ENCODE data around the gene PTPRN2.

PTPRN2 gene

GRCh38 chr7:157767506-157768197 is 820.0 kb downstream of the PTPRN2 start:
- in situ Hi-C loops (cut with MboI; ENCODE audit: low pct_unique_long_range_greater_than_20kb, low sequenced_read_pairs): no loop called here
- no peak for DNase-seq

- no peak for DNase-seq
- in situ Hi-C loops (cut with MboI; ENCODE audit: low pct_unique_long_range_greater_than_20kb, low sequenced_read_pairs): no loop called here
Measured at GRCh38 chr7:157766098-157766497, 821.5 kb downstream of the PTPRN2 start.

DNA sequence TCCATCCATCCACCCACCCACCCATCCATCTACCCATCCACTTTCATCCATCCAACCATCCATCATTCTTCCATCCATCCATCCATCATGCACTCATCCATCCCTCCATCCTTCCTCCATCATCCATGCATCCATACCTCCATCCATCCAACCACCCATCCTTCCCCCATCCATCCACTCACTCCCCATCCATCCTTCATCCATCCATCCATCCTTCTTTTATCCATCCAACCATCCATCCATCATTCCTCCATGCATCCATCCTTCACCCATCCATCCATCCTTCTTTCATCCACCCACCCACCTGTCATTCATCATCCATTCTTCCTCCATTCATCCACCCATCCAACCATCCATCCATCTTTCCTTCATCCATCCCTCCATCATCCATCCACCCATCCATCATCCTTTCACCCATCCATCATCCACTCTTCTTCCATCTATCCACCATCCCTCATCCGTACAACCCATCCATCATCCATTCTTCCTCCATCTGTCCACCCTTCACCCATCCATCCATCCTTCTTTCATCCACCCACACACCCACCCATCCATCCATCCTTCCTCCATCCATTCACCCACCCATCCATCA is 822.6 kb downstream of the PTPRN2 start:
- no peak for DNase-seq
- in situ Hi-C loops (cut with MboI; ENCODE audit: low pct_unique_long_range_greater_than_20kb, low sequenced_read_pairs): no loop called here

DNA sequence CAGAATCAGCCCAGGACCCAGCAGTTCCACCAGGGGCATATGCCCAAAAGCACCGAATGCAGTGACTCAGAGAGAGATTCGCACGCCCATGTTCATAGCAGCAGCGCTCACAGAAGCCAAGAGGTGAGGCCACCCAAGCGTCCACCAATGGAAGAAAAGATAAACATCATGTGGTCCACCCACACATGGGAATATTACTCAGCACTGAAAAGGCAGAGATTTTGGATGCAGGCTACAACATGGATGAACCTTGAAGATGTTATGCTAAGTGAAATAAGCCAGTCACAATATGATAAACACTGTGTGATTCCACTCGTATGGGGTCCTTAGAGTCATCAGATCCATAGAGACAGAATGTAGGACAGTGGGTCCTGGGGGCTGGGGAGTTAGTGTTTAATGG is 823.4 kb downstream of the PTPRN2 start:
- no peak for DNase-seq
- in situ Hi-C loops (cut with MboI; ENCODE audit: low pct_unique_long_range_greater_than_20kb, low sequenced_read_pairs): no loop called here

DNA sequence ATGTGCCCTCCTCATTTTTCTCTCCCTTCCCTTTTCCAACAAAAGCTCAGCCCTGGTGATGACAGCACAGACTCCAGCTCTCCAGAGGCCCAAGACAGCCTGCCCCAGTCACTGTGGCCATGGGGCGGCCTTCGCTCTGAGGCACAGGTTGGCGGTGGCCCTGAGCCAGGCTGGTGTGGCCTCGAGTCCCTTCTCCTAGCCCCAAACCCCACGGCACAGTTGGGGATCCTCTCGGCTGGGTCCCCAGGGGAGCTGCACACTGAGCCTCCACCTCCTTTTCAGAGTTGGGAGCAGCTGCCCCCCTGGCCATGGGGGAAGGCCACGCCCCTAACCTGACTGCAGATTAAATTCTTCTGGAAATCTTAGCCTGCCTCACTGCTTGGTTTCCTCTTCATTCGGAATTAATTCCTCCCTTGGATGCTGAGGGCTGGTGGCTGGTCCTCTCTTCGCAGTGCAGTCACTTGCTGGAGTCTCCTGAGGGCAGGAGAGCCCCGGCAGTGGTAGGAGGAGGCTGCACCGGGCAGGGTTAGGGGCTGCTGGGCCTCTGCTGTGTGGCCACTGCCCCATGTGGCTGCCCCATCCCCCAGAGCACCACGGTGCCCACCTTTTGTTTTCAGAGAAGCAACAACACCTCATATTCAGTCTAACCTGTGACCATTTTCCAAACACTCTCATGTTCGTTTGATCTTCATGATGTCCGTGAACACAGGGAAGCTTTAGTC is 824.2 kb downstream of the PTPRN2 start:
- no peak for DNase-seq
- in situ Hi-C loops (cut with MboI; ENCODE audit: low pct_unique_long_range_greater_than_20kb, low sequenced_read_pairs): no loop called here

DNA sequence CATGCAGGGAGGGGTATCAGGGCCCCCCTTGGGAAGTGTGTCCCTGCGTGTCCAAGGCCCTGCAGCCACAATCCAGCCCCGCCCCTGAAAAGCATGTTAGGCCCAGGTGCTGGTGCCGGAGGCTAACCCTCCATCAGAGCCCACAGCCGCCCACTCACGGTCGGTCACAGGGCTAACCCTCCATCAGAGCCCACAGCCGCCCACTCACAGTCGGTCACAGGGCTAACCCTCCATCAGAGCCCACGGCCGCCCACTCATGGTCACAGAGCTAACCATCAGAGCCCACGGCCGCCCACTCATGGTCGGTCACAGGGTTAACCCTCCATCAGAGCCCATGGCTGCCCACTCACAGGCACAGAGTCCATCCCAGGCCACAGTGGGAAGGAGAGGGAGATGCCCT is 824.8 kb downstream of the PTPRN2 start:
- no peak for DNase-seq
- in situ Hi-C loops (cut with MboI; ENCODE audit: low pct_unique_long_range_greater_than_20kb, low sequenced_read_pairs): no loop called here

DNA sequence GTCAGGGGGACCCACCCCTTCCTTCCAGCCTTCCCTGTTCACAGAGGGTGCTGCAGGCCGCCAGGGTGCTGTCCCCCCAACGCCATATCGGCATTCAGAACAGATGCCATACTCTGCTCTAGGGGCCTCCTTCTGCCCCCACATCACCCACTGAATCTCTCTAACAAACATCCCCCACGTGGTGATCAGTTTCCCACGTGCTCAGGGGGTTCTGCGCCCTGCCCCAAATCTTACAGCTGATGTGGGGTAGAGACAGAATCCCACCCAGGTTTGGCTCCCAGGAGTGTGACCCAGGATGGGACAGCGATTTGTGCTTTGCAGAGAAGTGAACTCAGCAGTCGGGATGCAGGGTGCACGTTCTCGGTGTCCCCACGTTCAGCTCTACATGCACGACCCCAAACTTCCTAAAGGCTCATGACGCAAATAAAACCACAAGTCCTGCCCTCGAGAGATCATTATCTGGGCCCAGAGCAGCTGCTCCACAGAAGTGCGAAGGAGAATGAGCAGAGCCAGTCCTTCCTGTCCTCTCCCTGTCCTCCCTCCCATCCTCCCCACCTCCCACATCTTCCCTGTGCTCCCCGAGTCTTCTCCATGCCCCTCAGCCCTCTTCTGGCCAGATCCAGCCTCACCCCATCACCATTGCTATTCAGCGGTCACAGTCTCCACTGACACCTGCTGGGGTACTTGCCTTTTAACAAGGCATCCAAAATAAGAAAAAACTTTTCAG is 827.5 kb downstream of the PTPRN2 start:
- in situ Hi-C loops (cut with MboI; ENCODE audit: low pct_unique_long_range_greater_than_20kb, low sequenced_read_pairs): no loop called here
- DNase-seq: peak; percentile 5

DNA sequence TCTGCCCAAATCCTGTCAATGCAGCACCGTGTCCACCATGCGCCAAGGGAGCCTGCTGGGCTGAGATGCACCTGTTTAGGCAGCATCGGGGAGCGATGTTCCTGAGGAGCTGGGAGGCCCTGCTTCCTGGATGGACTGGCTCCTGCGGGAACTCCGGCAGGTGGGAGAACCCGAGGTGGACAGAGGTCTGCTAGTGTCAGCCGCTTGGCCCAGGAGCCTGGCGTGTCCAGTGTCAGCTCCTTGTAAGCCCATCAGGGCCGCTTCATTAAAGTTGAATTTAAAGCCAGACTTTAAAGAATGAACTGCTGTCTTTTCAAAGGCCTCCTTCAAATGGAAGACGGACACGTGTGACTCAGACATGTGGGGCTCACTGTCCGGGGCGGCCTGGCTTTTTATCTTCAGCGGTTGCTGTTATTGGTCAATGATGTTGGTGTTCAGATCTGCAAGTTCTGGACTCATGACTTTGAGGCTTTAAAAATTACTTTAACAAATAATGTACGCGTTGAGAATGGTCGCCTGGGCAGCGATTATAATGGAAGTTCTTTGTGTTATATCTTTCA is 828.3 kb downstream of the PTPRN2 start:
- in situ Hi-C loops (cut with MboI; ENCODE audit: low pct_unique_long_range_greater_than_20kb, low sequenced_read_pairs): no loop called here
- DNase-seq: no peak

GRCh38 chr7:157758468-157759245 is 829.0 kb downstream of the PTPRN2 start:
- in situ Hi-C loops (cut with MboI; ENCODE audit: low pct_unique_long_range_greater_than_20kb, low sequenced_read_pairs): no loop called here

GRCh38 chr7:157757776-157758467 is 829.7 kb downstream of the PTPRN2 start:
- no peak for DNase-seq
- in situ Hi-C loops (cut with MboI; ENCODE audit: low pct_unique_long_range_greater_than_20kb, low sequenced_read_pairs): no loop called here

More at GRCh38 chr7:157758468-157759245, 829.0 kb downstream of the PTPRN2 start:
- DNase-seq: no peak

DNA sequence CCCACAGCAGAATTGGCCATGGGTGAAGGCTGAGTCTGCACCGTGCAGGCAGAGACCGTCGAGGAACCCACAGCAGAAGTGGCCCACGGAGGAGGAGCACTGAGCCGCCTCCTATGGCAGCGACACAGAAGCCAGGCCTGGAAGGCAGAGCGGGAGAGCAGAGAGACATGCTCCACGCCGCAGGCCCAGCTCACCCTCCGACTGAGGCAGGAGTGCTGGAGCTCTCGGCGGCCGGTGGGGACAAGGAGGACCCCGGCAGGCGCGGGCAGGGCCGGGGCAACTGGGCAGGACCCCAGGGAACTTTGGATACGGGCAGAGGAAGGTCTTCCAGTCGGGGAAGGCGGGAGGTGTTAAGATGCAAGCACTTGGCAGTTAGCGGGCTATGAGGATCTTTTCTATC is 830.4 kb downstream of the PTPRN2 start:
- no peak for DNase-seq
- in situ Hi-C loops (cut with MboI; ENCODE audit: low pct_unique_long_range_greater_than_20kb, low sequenced_read_pairs): no loop called here

GRCh38 chr7:157755741-157756140 is 831.9 kb downstream of the PTPRN2 start:
- in situ Hi-C loops (cut with MboI; ENCODE audit: low pct_unique_long_range_greater_than_20kb, low sequenced_read_pairs): no loop called here
- no peak for DNase-seq

DNA sequence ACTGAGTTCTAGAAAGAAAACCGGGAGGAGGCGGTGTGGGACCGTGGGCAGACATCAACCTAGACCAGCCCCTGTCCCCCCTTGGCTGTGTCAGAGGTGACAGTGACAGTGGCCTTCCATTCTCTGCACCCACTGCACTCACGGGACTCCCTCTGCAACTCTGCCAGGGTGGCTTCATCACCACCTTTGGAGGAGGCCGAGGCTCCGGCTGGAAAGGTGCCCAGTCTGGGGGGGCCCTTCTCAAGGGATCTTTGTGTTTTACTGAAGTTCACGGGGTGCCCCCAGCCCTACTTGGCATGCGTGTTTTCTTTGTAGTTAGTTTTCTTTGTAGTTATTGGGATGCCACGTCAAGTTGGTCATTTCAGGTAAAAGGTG is 833.2 kb downstream of the PTPRN2 start:
- DNase-seq: no peak
- in situ Hi-C loops (cut with MboI; ENCODE audit: low pct_unique_long_range_greater_than_20kb, low sequenced_read_pairs): no loop called here

DNA sequence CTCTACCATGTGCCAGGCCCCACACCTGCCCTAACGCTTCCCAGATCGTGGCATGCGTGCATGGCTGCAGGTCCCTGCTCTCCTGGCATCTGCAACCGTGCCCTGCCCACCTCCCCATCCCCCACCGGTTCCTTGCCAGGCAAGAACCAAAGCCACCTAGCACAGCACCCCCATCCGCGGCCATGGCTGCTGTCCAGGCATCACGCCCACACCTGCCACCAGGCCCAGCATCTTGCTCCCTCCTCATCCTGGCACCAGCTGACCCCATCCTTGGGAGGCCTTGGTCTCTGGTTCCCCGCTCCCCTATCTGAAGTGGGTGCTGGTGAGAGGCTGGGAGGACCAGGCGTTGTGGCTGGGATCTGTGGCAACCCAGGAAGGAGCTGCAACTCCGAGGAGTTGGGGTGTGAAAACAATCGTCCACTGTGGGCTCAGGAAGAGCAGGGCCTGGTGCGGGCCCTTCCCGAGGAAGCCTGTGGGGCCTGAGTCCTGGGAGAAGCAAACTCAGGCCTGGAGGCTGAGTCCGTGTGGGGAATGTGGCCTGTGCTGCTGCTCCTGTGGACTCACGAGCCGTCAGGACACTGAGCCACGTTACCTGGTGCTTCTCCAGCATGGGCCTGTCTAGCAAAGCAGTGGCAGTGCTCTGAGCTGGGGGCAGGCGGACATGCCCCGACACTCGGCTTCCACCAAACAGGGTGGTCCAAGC is 833.8 kb downstream of the PTPRN2 start:
- DNase-seq: no peak
- in situ Hi-C loops (cut with MboI; ENCODE audit: low pct_unique_long_range_greater_than_20kb, low sequenced_read_pairs): no loop called here

DNA sequence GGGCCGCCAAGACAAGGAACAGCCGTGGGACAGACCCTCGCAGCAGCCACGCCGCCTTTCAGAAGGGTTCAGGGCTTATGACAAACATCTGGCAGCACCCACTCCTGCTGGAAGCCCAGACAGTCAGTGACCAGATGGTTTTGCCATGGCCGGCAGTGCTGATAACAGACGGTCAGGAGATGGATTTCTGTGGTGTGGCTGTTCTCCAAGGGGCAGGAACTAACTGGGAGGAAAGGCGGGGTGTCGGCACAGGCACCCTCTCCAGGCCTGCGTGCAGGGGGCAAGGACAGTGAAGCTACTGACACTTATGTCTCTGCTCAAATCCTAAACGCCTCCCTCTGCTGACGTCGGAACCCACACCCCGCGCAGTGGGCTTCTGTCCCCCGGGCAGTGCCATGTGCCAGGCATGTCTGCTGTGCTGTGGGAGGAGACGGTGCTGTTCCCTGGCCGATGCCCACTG is 834.8 kb downstream of the PTPRN2 start:
- DNase-seq: no peak
- in situ Hi-C loops (cut with MboI; ENCODE audit: low pct_unique_long_range_greater_than_20kb, low sequenced_read_pairs): no loop called here

GRCh38 chr7:157751951-157752673 is 835.5 kb downstream of the PTPRN2 start:
- DNase-seq: no peak
- in situ Hi-C loops (cut with MboI; ENCODE audit: low pct_unique_long_range_greater_than_20kb, low sequenced_read_pairs): no loop called here

DNA sequence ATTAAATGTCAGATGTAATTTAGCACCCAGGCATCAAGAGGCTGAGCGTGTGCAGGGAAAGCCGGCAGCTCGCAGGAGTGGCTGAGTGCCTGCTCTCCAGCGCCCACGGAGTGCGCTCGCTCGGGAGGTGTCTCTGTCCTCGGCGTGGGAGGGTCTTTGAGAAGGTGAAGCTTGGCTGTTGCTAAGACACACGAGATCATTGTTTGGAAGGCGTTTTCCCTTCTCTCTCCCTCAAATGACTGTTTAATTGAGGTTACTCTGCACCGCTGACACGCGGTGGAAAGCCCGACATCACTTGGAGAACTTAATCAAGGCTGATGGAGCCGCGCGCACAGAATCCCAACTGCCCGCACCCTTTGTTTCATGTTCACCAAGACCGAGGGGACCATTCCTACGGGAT is 836.2 kb downstream of the PTPRN2 start:
- in situ Hi-C loops (cut with MboI; ENCODE audit: low pct_unique_long_range_greater_than_20kb, low sequenced_read_pairs): no loop called here

More for the DNA sequence above, 836.2 kb downstream of the PTPRN2 start:
- DNase-seq: no peak
